Activated naive CD8-positive, alpha-beta T cell treated with anti-CD3 and anti-CD28 coated beads, Interleukin-2, amount 10 ng/mL, durations not matched to agents 7 days and 5 days (primary cell): ENCODE measurements around the gene WT1. TPM values are rescaled to one million over a fixed set of nuclear protein-coding genes. Genes with fewer than 3 reads are reported as not detected.
"Not testable (repeated sequence)": the region's sequence is repeated elsewhere in the genome, so short reads cannot be mapped to it uniquely, and the experiment has no call there.

Experiments used
- ATAC-seq: fragments of 150-1000 bp; cut with Tn5 transposase; one replicate; pipeline ENCODE4 v1.10.0; 2021; ENCODE audit warnings: low read depth, moderate library complexity
- POLR2A ChIA-PET: fragments of 350-600 bp; sonication (Branson Sonifier 250); formaldehyde crosslinking; loops from one replicate; lab custom pipeline; 2021; ENCODE audit warnings: antibody characterized with exemption; lab: Charles Lee
- DNase-seq: peaks from one replicate; pipeline ENCODE4 v3.0.0; 2021
- H3K27ac Mint-ChIP-seq: one replicate; pipeline ENCODE4 v1.8.0; 2022; ENCODE audit warnings: mild to moderate bottlenecking, mixed read lengths
- H3K27me3 Mint-ChIP-seq: one replicate; pipeline ENCODE4 v1.8.0; 2022; ENCODE audit warnings: mild to moderate bottlenecking, moderate library complexity, mixed read lengths
- H3K36me3 Mint-ChIP-seq: one replicate; pipeline ENCODE4 v1.8.0; 2021; ENCODE audit warnings: mild to moderate bottlenecking, mixed read lengths
- H3K4me1 Mint-ChIP-seq: one replicate; pipeline ENCODE4 v1.8.0; 2021; ENCODE audit warnings: mixed read lengths
- H3K4me3 Mint-ChIP-seq: one replicate; pipeline ENCODE4 v1.8.0; 2022; ENCODE audit warnings: mild to moderate bottlenecking, moderate library complexity, mixed read lengths
- H3K9me3 Mint-ChIP-seq: one replicate; pipeline ENCODE4 v1.8.0; 2021; ENCODE audit warnings: mixed read lengths
- total RNA-seq, 2 experiments: library from RNA; stranded (reverse); gene quantifications; one replicate each; pipeline ENCODE4 v1.2.3, GENCODE V29; 2021

WT1 gene
- total RNA-seq, 2 experiments from 2014 or later, result not detected

- no peak overlapping the region for H3K27ac Mint-ChIP-seq
- POLR2A ChIA-PET, result no interaction called here
- H3K9me3 Mint-ChIP-seq, result no peaks in the 10 kb centered on the region
- no peak for ATAC-seq
- no peak overlapping the region for H3K4me3 Mint-ChIP-seq
- H3K4me1 Mint-ChIP-seq, result no peaks in the 10 kb centered on the region
- H3K27me3 Mint-ChIP-seq, result peaks cover 8% of the 10 kb centered on the region
- DNase-seq, result no peak
- H3K36me3 Mint-ChIP-seq, result no peaks in the 10 kb centered on the region
These were observed 52.8 kb downstream of the WT1 start for GRCh38 chr11:32382339-32383049.

GRCh38 chr11:32381179-32381578, 54.2 kb downstream of the WT1 start:
- no peak for ATAC-seq
- H3K27ac Mint-ChIP-seq, result no peak overlapping the region
- no peak for DNase-seq
- H3K4me3 Mint-ChIP-seq, result no peak overlapping the region
- H3K36me3 Mint-ChIP-seq, result no peaks in the 10 kb centered on the region
- H3K9me3 Mint-ChIP-seq, result no peaks in the 10 kb centered on the region
- POLR2A ChIA-PET, result interaction anchor here (0.5 kb wide), 1 partner anchor 30 kb away, joined by 6 read pairs; no protein-coding TSS in a partner anchor
- no peaks in the 10 kb centered on the region for H3K4me1 Mint-ChIP-seq
- peaks cover 4% of the 10 kb centered on the region for H3K27me3 Mint-ChIP-seq

DNA sequence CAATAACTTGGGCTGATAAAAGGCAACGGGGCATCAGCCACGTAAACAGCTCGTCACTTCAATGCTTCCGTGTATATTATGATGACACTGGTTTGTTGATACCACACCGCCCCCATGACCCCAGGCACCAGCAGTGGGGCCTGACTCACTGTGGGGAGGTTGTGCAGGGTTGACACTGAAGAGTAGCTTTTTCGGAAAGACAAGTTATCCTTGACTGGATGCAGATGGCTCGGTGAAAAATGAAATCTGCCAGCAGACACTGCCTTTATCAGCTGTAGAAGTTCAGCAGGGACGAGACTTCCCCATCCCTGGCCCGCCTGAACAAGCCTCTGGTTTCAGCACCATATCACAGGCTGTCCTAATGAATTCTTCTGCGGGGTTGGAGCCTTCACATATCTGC, 55.6 kb downstream of the WT1 start:
- Mint-ChIP-seq H3K36me3 (no peaks in the 10 kb centered on the region), H3K27me3 (peaks cover 7% of the 10 kb centered on the region), H3K4me3 (no peak overlapping the region), H3K27ac (no peak overlapping the region), H3K9me3 (no peaks in the 10 kb centered on the region), H3K4me1 (no peaks in the 10 kb centered on the region)
- POLR2A ChIA-PET, result no interaction called here
- DNase-seq, result no peak
- ATAC-seq, result no peak

GRCh38 chr11:32375826-32376225, 59.5 kb downstream of the WT1 start:
- Mint-ChIP-seq H3K36me3 (no peaks in the 10 kb centered on the region), H3K9me3 (no peaks in the 10 kb centered on the region), H3K4me1 (no peaks in the 10 kb centered on the region), H3K27ac (no peak overlapping the region), H3K27me3 (peaks cover 7% of the 10 kb centered on the region), H3K4me3 (no peak overlapping the region)
- DNase-seq (no peak), ATAC-seq (no peak)
- POLR2A ChIA-PET, result no interaction called here

DNA sequence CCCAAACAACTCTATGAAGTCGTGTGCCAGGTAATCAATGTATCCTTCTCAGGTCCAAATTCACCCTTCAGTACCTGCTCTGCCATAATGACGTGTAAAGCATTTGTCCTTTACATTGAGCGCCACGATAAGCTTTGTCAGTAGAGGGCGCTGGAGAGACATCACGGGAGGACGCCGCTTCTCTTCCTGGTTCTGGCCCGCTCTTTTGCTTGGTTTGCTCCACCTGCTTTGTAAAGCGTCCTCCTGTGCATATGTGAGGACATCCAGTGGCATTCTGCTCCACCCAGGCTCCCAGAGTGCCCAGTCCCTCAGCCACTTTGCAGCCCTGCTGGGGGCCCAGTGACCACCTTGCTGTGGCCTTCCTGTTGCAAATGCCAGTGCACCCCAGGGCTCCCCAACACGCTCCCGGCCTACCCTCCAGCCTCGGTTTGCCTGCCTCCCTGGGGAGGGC, 61.1 kb downstream of the WT1 start:
- DNase-seq (peak; percentile 40), ATAC-seq (peak; percentile 63)
- Mint-ChIP-seq H3K4me3 (no peak overlapping the region), H3K27me3 (peaks cover 9% of the 10 kb centered on the region), H3K4me1 (no peaks in the 10 kb centered on the region), H3K27ac (no peak overlapping the region), H3K9me3 (no peaks in the 10 kb centered on the region), H3K36me3 (no peaks in the 10 kb centered on the region)
- POLR2A ChIA-PET, result no interaction called here

GRCh38 chr11:32369987-32370386, 65.4 kb downstream of the WT1 start:
- H3K36me3 Mint-ChIP-seq, H3K27me3 Mint-ChIP-seq, POLR2A ChIA-PET, H3K27ac Mint-ChIP-seq, H3K4me1 Mint-ChIP-seq, H3K9me3 Mint-ChIP-seq, ATAC-seq, DNase-seq, H3K4me3 Mint-ChIP-seq: not testable (repeated sequence)

DNA sequence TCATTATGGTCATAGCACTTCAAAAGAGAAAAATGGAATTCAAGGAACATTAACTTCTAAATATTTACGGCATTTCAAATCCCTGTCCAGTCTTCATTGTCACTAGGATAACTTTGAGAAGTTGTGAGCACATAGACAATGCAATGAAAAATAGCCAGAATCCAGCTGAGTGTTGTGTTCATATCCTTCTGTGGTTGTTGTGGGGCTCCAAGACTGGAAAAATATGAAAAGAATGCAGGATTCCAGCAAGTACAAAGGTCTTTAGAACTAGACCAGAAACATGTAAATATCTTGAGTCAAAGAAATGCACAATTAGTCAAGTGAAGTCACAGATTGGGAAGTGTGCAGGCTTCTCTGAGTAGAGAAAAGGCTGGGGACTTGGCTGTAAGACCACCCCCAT, 68.7 kb downstream of the WT1 start:
- Mint-ChIP-seq H3K27ac (no peak overlapping the region), H3K4me3 (no peak overlapping the region), H3K9me3 (no peaks in the 10 kb centered on the region), H3K27me3 (peaks cover 3% of the 10 kb centered on the region), H3K4me1 (no peaks in the 10 kb centered on the region), H3K36me3 (no peaks in the 10 kb centered on the region)
- DNase-seq (no peak), ATAC-seq (no peak)
- POLR2A ChIA-PET, result no interaction called here

GRCh38 chr11:32365192-32365591, 70.1 kb downstream of the WT1 start:
- Mint-ChIP-seq H3K9me3 (no peaks in the 10 kb centered on the region), H3K27ac (no peak overlapping the region), H3K27me3 (peaks cover 10% of the 10 kb centered on the region), H3K36me3 (no peaks in the 10 kb centered on the region), H3K4me3 (no peak overlapping the region), H3K4me1 (no peaks in the 10 kb centered on the region)
- DNase-seq (no peak), ATAC-seq (no peak)
- POLR2A ChIA-PET, result no interaction called here

- H3K9me3 Mint-ChIP-seq, result no peaks in the 10 kb centered on the region
- no peak overlapping the region for H3K4me3 Mint-ChIP-seq
- POLR2A ChIA-PET, result no interaction called here
- ATAC-seq (no peak), DNase-seq (no peak)
- no peak overlapping the region for H3K27ac Mint-ChIP-seq
- peaks cover 17% of the 10 kb centered on the region for H3K27me3 Mint-ChIP-seq
- H3K36me3 Mint-ChIP-seq, result no peaks in the 10 kb centered on the region
- no peaks in the 10 kb centered on the region for H3K4me1 Mint-ChIP-seq
These were observed 76.6 kb downstream of the WT1 start for GRCh38 chr11:32358729-32359128.

GRCh38 chr11:32353884-32354283, 81.5 kb downstream of the WT1 start:
- no peaks in the 10 kb centered on the region for H3K4me1 Mint-ChIP-seq
- no peak overlapping the region for H3K4me3 Mint-ChIP-seq
- no peak overlapping the region for H3K27ac Mint-ChIP-seq
- H3K27me3 Mint-ChIP-seq, result peaks cover 7% of the 10 kb centered on the region
- H3K36me3 Mint-ChIP-seq, result no peaks in the 10 kb centered on the region
- POLR2A ChIA-PET, result no interaction called here
- no peaks in the 10 kb centered on the region for H3K9me3 Mint-ChIP-seq
- DNase-seq, result no peak
- no peak for ATAC-seq

- no peaks in the 10 kb centered on the region for H3K9me3 Mint-ChIP-seq
- DNase-seq (no peak), ATAC-seq (no peak)
- peaks cover 4% of the 10 kb centered on the region for H3K4me1 Mint-ChIP-seq
- no peak overlapping the region for H3K4me3 Mint-ChIP-seq
- POLR2A ChIA-PET, result no interaction called here
- no peak overlapping the region for H3K27ac Mint-ChIP-seq
- H3K27me3 Mint-ChIP-seq, result peaks cover 9% of the 10 kb centered on the region
- no peaks in the 10 kb centered on the region for H3K36me3 Mint-ChIP-seq
These were observed 86.8 kb downstream of the WT1 start for GRCh38 chr11:32348502-32348901.

GRCh38 chr11:32344946-32345345, 90.4 kb downstream of the WT1 start:
- ATAC-seq, result no peak
- no peaks in the 10 kb centered on the region for H3K36me3 Mint-ChIP-seq
- H3K4me3 Mint-ChIP-seq, result no peak overlapping the region
- DNase-seq, result no peak
- H3K27me3 Mint-ChIP-seq, result peaks cover 20% of the 10 kb centered on the region
- H3K9me3 Mint-ChIP-seq, result no peaks in the 10 kb centered on the region
- H3K4me1 Mint-ChIP-seq, result peaks cover 10% of the 10 kb centered on the region
- POLR2A ChIA-PET, result no interaction called here
- H3K27ac Mint-ChIP-seq, result no peak overlapping the region

DNA sequence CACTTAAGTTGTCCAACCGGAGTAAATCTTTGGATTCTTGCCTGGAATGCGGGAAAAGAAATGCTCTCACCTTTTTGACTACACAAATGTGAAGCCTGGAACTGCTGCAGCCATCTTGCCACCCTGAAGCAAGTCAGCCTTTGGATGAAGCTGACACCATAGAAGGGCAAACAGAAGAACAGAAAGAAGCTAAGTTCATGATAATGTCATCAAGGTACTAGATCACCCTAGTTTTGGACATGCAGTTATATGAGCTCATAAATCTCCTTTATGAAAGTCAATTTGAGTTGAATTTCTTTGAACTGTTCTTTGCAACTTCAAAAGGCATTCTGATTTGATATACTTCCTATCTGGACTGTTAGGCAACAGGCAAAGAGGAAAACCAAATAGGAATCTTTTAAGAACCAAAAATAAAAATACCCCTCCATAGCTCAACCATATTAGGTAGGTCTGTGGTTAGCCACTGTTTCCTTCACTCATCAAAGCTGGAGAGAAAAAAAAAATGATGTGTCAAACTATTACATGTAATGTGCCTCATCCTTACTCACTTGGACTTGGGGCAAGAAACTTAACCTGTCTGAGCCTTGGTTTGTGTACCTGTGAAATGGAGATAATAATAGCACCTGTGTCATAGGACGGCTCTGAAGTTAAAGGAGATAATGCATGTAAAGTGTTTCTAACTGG, 91.9 kb downstream of the WT1 start:
- H3K27ac Mint-ChIP-seq, result no peak overlapping the region
- ATAC-seq (peak; percentile 77), DNase-seq (no peak)
- no peaks in the 10 kb centered on the region for H3K36me3 Mint-ChIP-seq
- H3K4me1 Mint-ChIP-seq, result peaks cover 10% of the 10 kb centered on the region
- no peaks in the 10 kb centered on the region for H3K9me3 Mint-ChIP-seq
- no peak overlapping the region for H3K4me3 Mint-ChIP-seq
- peaks cover 22% of the 10 kb centered on the region for H3K27me3 Mint-ChIP-seq
- POLR2A ChIA-PET, result no interaction called here
